HCT116 (cell line): ENCODE data around the gene MSI2. TPM values are rescaled to one million over a fixed set of nuclear protein-coding genes. Genes with fewer than 3 reads are reported as not detected.

ENCODE experiments used
- ATAC-seq: fragments of 200-7000 bp; cut with Tn5 transposase; 2 replicates; pipeline ENCODE4 v1.9.1; 2020; ENCODE audit warnings: mild to moderate bottlenecking, moderate library complexity
- BruUV-seq: library from RNA; stranded (reverse); fragments of 400-500 nt; replicated peaks from 2 replicates; lab custom pipeline; 2021; lab: Mats Ljungman, UMichigan
- CTCF ChIA-PET: fragments of 300-600 bp; sonication (Branson Sonifier 250); formaldehyde crosslinking; loops from one replicate; lab custom pipeline; 2021; ENCODE audit warnings: antibody characterized with exemption; lab: Charles Lee
- POLR2A ChIA-PET: fragments of 300-600, 350-600 bp; sonication (Branson Sonifier 250); formaldehyde crosslinking; loops from one replicate; lab custom pipeline; 2021; ENCODE audit warnings: antibody characterized with exemption; lab: Charles Lee
- RAD21 ChIA-PET, 2 experiments: fragments of 300-600 bp; sonication (Branson Sonifier 250); formaldehyde crosslinking; loops; one replicate each; lab custom pipeline; 2023; ENCODE audit warnings: low total read pairs in 2 of 2; ENCODE audit not compliant: uncharacterized antibody in 2 of 2, unreplicated experiment in 2 of 2, low non-redundant PET in 1 of 2; lab: Charles Lee
- DNase-seq: peaks from one replicate; pipeline ENCODE4 v3.0.0-alpha.2; 2010; ENCODE audit warnings: low read depth, low spot score
- H2AFZ ChIP-seq: fragments of 200-600 bp; shearing (Covaris generic), sonication (generic); 2 replicates; pipeline ENCODE4 v1.6.1; 2017; ENCODE audit warnings: low read depth, mixed run types, mixed read lengths, antibody characterized with exemption, low read length; ENCODE audit not compliant: poor library complexity, severe bottlenecking
- H3K27ac ChIP-seq: 2 replicates; pipeline ENCODE4 v1.5.1; 2012; ENCODE audit warnings: low read depth, low read length
- H3K27me3 ChIP-seq: fragments of 200-600 bp; sonication (generic); 2 replicates; pipeline ENCODE4 v1.6.1; 2016; ENCODE audit warnings: mixed run types, low read length, mixed read lengths; ENCODE audit not compliant: insufficient read depth
- H3K36me3 ChIP-seq, 2 experiments: fragments of 200-500 bp in 1 of 2; fragments of 200-600 bp in 1 of 2; sonication (Bioruptor generic) in 1 of 2; sonication (generic) in 1 of 2; 2 replicates each; pipeline versions ENCODE4 v1.5.1 to v1.6.1; 2014 to 2016; ENCODE audit warnings: low read length in 2 of 2, inconsistent platforms in 1 of 2, mixed read lengths in 1 of 2, mixed run types in 1 of 2; ENCODE audit not compliant: insufficient read depth in 2 of 2, control insufficient read depth in 1 of 2
- H3K4me1 ChIP-seq, 2 experiments: fragments of 200-600 bp in 1 of 2; sonication (generic) in 1 of 2; 2 replicates each; pipeline versions ENCODE4 v1.5.1 to v1.6.1; 2012 to 2017; ENCODE audit warnings: low read length in 2 of 2, inconsistent platforms in 1 of 2, mild to moderate bottlenecking in 1 of 2, mixed read lengths in 1 of 2, mixed run types in 1 of 2, moderate library complexity in 1 of 2; ENCODE audit not compliant: insufficient read depth in 2 of 2, control insufficient read depth in 1 of 2
- H3K4me2 ChIP-seq: fragments of 200-600 bp; sonication (generic); 2 replicates; pipeline ENCODE4 v1.6.1; 2017; ENCODE audit warnings: mixed run types, low read length, mixed read lengths
- H3K4me3 ChIP-seq, 2 experiments: fragments of 200-600 bp in 1 of 2; sonication (generic) in 1 of 2; replicated peaks in 1 of 2; 2 replicates each; pipeline ENCODE4 v1.5.1; 2011 to 2016; ENCODE audit warnings: low read length in 2 of 2, control low read depth in 1 of 2, low read depth in 1 of 2, mild to moderate bottlenecking in 1 of 2, mixed read lengths in 1 of 2, mixed run types in 1 of 2
- H3K79me2 ChIP-seq: fragments of 200-600 bp; sonication (generic); 2 replicates; pipeline ENCODE4 v1.6.1; 2017; ENCODE audit warnings: mild to moderate bottlenecking, mixed run types, low read length, moderate library complexity, mixed read lengths; ENCODE audit not compliant: insufficient read depth
- H3K9ac ChIP-seq: fragments of 200-600 bp; sonication (generic); 2 replicates; pipeline ENCODE4 v1.6.1; 2016; ENCODE audit warnings: low read length, mixed read lengths
- H3K9me2 ChIP-seq: fragments of 200-600 bp; sonication (generic), shearing (Covaris generic); 2 replicates; pipeline ENCODE4 v1.6.1; 2017; ENCODE audit warnings: mixed run types, mild to moderate bottlenecking, moderate library complexity; ENCODE audit not compliant: insufficient read depth
- H3K9me3 ChIP-seq, 2 experiments: fragments of 200-500 bp in 1 of 2; fragments of 200-600 bp in 1 of 2; sonication (Bioruptor generic) in 1 of 2; sonication (generic) in 1 of 2; 2 replicates each; pipeline ENCODE4 v1.6.1; 2014 to 2017; ENCODE audit warnings: low read length in 2 of 2, mixed read lengths in 2 of 2, inconsistent platforms in 1 of 2, low read depth in 1 of 2, mild to moderate bottlenecking in 1 of 2, mixed run types in 1 of 2, moderate library complexity in 1 of 2; ENCODE audit not compliant: control insufficient read depth in 1 of 2, insufficient read depth in 1 of 2
- H4K20me1 ChIP-seq: fragments of 200-600 bp; sonication (generic), shearing (Covaris generic); 2 replicates; pipeline ENCODE4 v1.6.1; 2017; ENCODE audit warnings: mixed run types, mild to moderate bottlenecking, moderate library complexity; ENCODE audit not compliant: insufficient read depth
- CBX3 ChIP-seq: IDR thresholded peaks from 2 replicates; pipeline ENCODE4 v1.6.1; 2012; ENCODE audit warnings: low read depth
- JUND ChIP-seq: IDR thresholded peaks from 2 replicates; pipeline ENCODE4 v1.6.1; 2012
- RAD21 ChIP-seq: IDR thresholded peaks from 2 replicates; pipeline ENCODE4 v1.6.1; 2012; ENCODE audit warnings: low read depth, mild to moderate bottlenecking
- SP1 ChIP-seq: IDR thresholded peaks from 2 replicates; pipeline ENCODE4 v1.6.1; 2012; ENCODE audit warnings: low read depth
- TCF7L2 ChIP-seq: IDR thresholded peaks from 2 replicates; pipeline ENCODE4 v1.7.0; 2011; ENCODE audit warnings: borderline replicate concordance, inconsistent platforms; ENCODE audit not compliant: insufficient read depth, insufficient read length; ENCODE audit errors: extremely low read depth
- intact Hi-C: fragments of 100-400 bp; cut with micrococcal nuclease; formaldehyde crosslinking; loops from 2 replicates; pipeline ENCODE4 v1.10.0; 2022
- total RNA-seq: library from RNA; stranded (reverse); gene quantifications from one replicate; pipeline ENCODE4 v1.2.1, GENCODE V29; 2021; ENCODE audit not compliant: unreplicated experiment
- TF ChIP-seq, protein P1 (sequence below): IDR thresholded peaks from 2 replicates; pipeline ENCODE4 v1.6.1; 2012
- TF ChIP-seq, protein P2 (sequence below), 3 experiments: fragments of 200-600 bp in 1 of 3; sonication (generic) in 1 of 3; IDR thresholded peaks in 2 of 3; conservative IDR thresholded peaks in 1 of 3; 2 replicates each; pipeline ENCODE4 v1.5.1; 2012 to 2017; ENCODE audit warnings: low read depth in 2 of 3, low read length in 2 of 3, antibody characterized with exemption in 1 of 3, borderline replicate concordance in 1 of 3, control low read depth in 1 of 3, mild to moderate bottlenecking in 1 of 3, mixed read lengths in 1 of 3, mixed run types in 1 of 3, moderate library complexity in 1 of 3; ENCODE audit not compliant: insufficient read depth in 1 of 3
- TF ChIP-seq, protein P3 (sequence below): IDR thresholded peaks from 2 replicates; pipeline ENCODE4 v1.6.1; 2012; ENCODE audit warnings: low read depth

Gene MSI2
- total RNA-seq, 1 experiment from 2014 or later: 137 TPM

DNA sequence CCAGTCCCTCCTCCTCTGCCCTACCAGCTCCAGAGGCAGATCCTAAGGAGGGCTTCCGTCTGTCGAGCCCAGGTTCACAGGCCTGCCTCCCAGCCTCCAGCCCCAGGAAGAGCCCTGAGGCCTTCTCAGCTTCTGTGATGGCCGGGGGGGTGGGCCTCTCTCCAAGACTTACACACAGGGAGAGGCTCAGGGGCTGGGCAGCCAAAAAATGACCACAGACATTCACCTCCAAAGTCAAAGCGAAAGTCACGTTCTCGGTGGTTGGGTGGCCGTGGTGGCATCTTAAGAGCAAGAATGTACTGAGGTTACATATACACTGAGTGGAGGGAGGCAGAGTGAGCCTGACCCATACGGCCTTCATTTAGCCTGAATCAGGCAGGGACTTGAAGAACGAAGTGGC lies 369.6 kb downstream of the MSI2 start:
- no peak overlapping the region for H3K4me2 ChIP-seq
- H3K27ac ChIP-seq: no peak overlapping the region
- ChIA-PET RAD21 (no interaction called here), CTCF (interaction anchor here (1.8 kb wide), 1 partner anchor 46 kb away, joined by 4 read pairs; no protein-coding TSS in a partner anchor), POLR2A (no interaction called here)
- no peak overlapping the region for H2AFZ ChIP-seq
- no peaks in the 10 kb centered on the region for H3K9me2 ChIP-seq
- DNase-seq (no peak), ATAC-seq (no peak)
- no TSS peak for BruUV-seq
- H3K9me3 ChIP-seq: no peaks in the 10 kb centered on the region
- TF ChIP-seq JUND: no peak
- TF ChIP-seq RAD21: no peak
- no peaks in the 10 kb centered on the region for H4K20me1 ChIP-seq
- intact Hi-C loops: no loop called here
- H3K4me1 ChIP-seq: peaks cover 2 to 7% of the 10 kb centered on the region in 2 experiments; a peak in 1 of 4 replicates
- no peaks in the 10 kb centered on the region for H3K79me2 ChIP-seq
- H3K4me3 ChIP-seq: no peak overlapping the region
- H3K36me3 ChIP-seq: 0 out of 4 replicates have a peak, but pooled peaks cover 0 to 2% of the 10 kb centered on the region in 2 experiments
- H3K27me3 ChIP-seq: no peaks in the 10 kb centered on the region
- no peak overlapping the region for H3K9ac ChIP-seq

DNA sequence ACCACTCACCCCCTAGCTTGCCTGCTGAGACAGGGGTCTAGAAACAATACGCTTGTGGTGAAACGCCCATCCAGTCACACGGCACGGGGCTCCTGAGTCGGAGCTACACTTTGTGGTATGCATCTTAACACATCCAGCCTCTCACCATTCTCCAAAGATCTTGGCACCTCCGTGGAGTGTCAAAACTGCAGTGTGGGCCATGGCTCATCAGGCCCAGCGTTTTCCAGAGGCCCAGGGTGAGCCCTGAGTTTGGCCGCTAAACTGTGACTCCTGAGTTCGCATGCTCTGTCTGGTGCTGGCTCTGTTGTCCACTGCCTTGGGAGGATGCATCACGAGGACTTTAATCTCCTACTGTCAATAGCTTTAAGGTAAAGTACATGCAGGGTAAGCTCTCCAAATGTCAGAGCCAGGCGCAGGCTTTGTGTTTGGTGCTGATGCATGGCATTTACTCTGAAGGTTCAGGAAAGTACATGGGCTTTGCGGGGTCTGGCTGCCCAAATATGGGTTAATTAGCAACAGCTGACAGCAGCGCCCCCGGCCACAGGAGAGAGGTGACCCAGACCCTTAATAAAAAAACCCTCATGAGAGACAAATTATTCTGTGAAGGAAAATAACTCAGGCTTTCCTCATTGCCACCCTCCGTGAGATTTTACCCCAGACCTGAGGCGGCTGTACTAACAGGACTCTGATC lies 370.3 kb downstream of the MSI2 start:
- 0 out of 4 replicates have a peak, but pooled peaks cover 0 to 2% of the 10 kb centered on the region in 2 experiments for H3K36me3 ChIP-seq
- ATAC-seq: no peak
- no TSS peak for BruUV-seq
- CTCF ChIA-PET: interaction anchor here (1.8 kb wide), 1 partner anchor 45 kb away, joined by 4 read pairs; no protein-coding TSS in a partner anchor
- no peaks in the 10 kb centered on the region for H3K27me3 ChIP-seq
- no peak overlapping the region for H3K9ac ChIP-seq
- no peak overlapping the region for H3K27ac ChIP-seq
- no peak overlapping the region for H3K4me3 ChIP-seq
- POLR2A ChIA-PET: no interaction called here
- H2AFZ ChIP-seq: no peak overlapping the region
- TF ChIP-seq CBX3: no peak
- no peak for TF ChIP-seq TCF7L2
- TF ChIP-seq, protein P1, sequence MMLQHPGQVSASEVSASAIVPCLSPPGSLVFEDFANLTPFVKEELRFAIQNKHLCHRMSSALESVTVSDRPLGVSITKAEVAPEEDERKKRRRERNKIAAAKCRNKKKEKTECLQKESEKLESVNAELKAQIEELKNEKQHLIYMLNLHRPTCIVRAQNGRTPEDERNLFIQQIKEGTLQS: no peak
- TF ChIP-seq SP1: no peak
- TF ChIP-seq, protein P2, sequence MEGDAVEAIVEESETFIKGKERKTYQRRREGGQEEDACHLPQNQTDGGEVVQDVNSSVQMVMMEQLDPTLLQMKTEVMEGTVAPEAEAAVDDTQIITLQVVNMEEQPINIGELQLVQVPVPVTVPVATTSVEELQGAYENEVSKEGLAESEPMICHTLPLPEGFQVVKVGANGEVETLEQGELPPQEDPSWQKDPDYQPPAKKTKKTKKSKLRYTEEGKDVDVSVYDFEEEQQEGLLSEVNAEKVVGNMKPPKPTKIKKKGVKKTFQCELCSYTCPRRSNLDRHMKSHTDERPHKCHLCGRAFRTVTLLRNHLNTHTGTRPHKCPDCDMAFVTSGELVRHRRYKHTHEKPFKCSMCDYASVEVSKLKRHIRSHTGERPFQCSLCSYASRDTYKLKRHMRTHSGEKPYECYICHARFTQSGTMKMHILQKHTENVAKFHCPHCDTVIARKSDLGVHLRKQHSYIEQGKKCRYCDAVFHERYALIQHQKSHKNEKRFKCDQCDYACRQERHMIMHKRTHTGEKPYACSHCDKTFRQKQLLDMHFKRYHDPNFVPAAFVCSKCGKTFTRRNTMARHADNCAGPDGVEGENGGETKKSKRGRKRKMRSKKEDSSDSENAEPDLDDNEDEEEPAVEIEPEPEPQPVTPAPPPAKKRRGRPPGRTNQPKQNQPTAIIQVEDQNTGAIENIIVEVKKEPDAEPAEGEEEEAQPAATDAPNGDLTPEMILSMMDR (IDR thresholded peaks at IDR 0.05 in 2 of 3, conservative IDR thresholded peaks at IDR 0.05 in 1 of 3; ENCODE audit: borderline replicate concordance in 1 of 3, insufficient read depth in 1 of 3, low read depth in 2 of 3, low read length in 2 of 3): no peak
- TF ChIP-seq, protein P3, sequence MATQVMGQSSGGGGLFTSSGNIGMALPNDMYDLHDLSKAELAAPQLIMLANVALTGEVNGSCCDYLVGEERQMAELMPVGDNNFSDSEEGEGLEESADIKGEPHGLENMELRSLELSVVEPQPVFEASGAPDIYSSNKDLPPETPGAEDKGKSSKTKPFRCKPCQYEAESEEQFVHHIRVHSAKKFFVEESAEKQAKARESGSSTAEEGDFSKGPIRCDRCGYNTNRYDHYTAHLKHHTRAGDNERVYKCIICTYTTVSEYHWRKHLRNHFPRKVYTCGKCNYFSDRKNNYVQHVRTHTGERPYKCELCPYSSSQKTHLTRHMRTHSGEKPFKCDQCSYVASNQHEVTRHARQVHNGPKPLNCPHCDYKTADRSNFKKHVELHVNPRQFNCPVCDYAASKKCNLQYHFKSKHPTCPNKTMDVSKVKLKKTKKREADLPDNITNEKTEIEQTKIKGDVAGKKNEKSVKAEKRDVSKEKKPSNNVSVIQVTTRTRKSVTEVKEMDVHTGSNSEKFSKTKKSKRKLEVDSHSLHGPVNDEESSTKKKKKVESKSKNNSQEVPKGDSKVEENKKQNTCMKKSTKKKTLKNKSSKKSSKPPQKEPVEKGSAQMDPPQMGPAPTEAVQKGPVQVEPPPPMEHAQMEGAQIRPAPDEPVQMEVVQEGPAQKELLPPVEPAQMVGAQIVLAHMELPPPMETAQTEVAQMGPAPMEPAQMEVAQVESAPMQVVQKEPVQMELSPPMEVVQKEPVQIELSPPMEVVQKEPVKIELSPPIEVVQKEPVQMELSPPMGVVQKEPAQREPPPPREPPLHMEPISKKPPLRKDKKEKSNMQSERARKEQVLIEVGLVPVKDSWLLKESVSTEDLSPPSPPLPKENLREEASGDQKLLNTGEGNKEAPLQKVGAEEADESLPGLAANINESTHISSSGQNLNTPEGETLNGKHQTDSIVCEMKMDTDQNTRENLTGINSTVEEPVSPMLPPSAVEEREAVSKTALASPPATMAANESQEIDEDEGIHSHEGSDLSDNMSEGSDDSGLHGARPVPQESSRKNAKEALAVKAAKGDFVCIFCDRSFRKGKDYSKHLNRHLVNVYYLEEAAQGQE: no peak
- peaks cover 2 to 7% of the 10 kb centered on the region in 2 experiments; a peak in 1 of 4 replicates for H3K4me1 ChIP-seq
- intact Hi-C loops: no loop called here
- H3K9me2 ChIP-seq: no peaks in the 10 kb centered on the region
- RAD21 ChIA-PET: no interaction called here
- H4K20me1 ChIP-seq: no peaks in the 10 kb centered on the region
- H3K79me2 ChIP-seq: no peaks in the 10 kb centered on the region
- DNase-seq: no peak
- no peaks in the 10 kb centered on the region for H3K9me3 ChIP-seq
- no peak overlapping the region for H3K4me2 ChIP-seq
